SK-N-SH (cell line): ENCODE measurements around the gene TMEM229A. TPM values are rescaled to one million over a fixed set of nuclear protein-coding genes. Genes with fewer than 3 reads are reported as not detected.
"Not testable (repeated sequence)": the region's sequence is repeated elsewhere in the genome, so short reads cannot be mapped to it uniquely, and the experiment has no call there.

Experiments
- CTCF ChIA-PET: fragments of 300-600, 350-600 bp; formaldehyde crosslinking; extraction: SDS; loops from one replicate; lab custom pipeline; 2021; lab: Yijun Ruan, JAX
- POLR2A ChIA-PET: fragments of 350-600 bp; sonication (Branson Sonifier 250); formaldehyde crosslinking; extraction: SDS; loops from one replicate; lab custom pipeline; 2020; ENCODE audit warnings: antibody characterized with exemption, inconsistent platforms; lab: Yijun Ruan, JAX
- DNase-seq: peaks from one replicate; pipeline ENCODE4 v3.0.0; 2012
- H2AFZ ChIP-seq: fragments of 200-600 bp; sonication (generic); 2 replicates; pipeline ENCODE4 v1.8.1; 2016; ENCODE audit warnings: antibody characterized with exemption, mild to moderate bottlenecking, low read depth
- H3F3A ChIP-seq: fragments of 200-600 bp; sonication (generic); replicated peaks from 2 replicates; pipeline ENCODE3; 2016; ENCODE audit warnings: antibody characterized with exemption, mild to moderate bottlenecking; ENCODE audit not compliant: insufficient read depth
- H3K27ac ChIP-seq, 2 experiments: fragments of 200-500 bp in 1 of 2; fragments of 200-600 bp in 1 of 2; sonication (Bioruptor generic) in 1 of 2; sonication (generic), shearing (Covaris generic) in 1 of 2; 2 replicates each; pipeline versions ENCODE4 v1.5.1 to v1.6.1; 2014 to 2016; ENCODE audit warnings: low read depth in 2 of 2, inconsistent platforms in 1 of 2, low read length in 1 of 2, mild to moderate bottlenecking in 1 of 2, mixed read lengths in 1 of 2
- H3K27me3 ChIP-seq: fragments of 200-600 bp; sonication (generic), shearing (Covaris generic); 2 replicates; pipeline ENCODE4 v1.6.1; 2016; ENCODE audit warnings: mixed run types; ENCODE audit not compliant: insufficient read depth
- H3K36me3 ChIP-seq, 2 experiments: fragments of 200-500 bp in 1 of 2; fragments of 200-600 bp in 1 of 2; sonication (Bioruptor generic) in 1 of 2; sonication (generic) in 1 of 2; replicated peaks in 1 of 2; 2 replicates each; pipeline versions ENCODE3 to v1.5.1; 2014 to 2016; ENCODE audit warnings: low read length in 1 of 2, mild to moderate bottlenecking in 1 of 2; ENCODE audit not compliant: insufficient read depth in 2 of 2, control insufficient read depth in 1 of 2
- H3K4me1 ChIP-seq, 2 experiments: fragments of 200-500 bp in 1 of 2; fragments of 200-600 bp in 1 of 2; sonication (Bioruptor generic) in 1 of 2; sonication (generic), shearing (Covaris generic) in 1 of 2; 2 replicates each; pipeline versions ENCODE4 v1.5.1 to v1.6.1; 2014 to 2016; ENCODE audit warnings: low read depth in 1 of 2, low read length in 1 of 2, mixed run types in 1 of 2; ENCODE audit not compliant: insufficient read depth in 2 of 2, control insufficient read depth in 1 of 2
- H3K4me2 ChIP-seq: fragments of 200-600 bp; sonication (generic), shearing (Covaris generic); 2 replicates; pipeline ENCODE4 v1.6.1; 2017; ENCODE audit warnings: mixed run types
- H3K4me3 ChIP-seq, 2 experiments: fragments of 200-500 bp in 1 of 2; fragments of 200-600 bp in 1 of 2; sonication (Bioruptor generic) in 1 of 2; sonication (generic), shearing (Covaris generic) in 1 of 2; 2 replicates each; pipeline versions ENCODE4 v1.5.1 to v1.8.1; 2014 to 2016; ENCODE audit warnings: low read depth in 2 of 2, inconsistent platforms in 1 of 2, low read length in 1 of 2, mild to moderate bottlenecking in 1 of 2, mixed read lengths in 1 of 2, moderate library complexity in 1 of 2
- H3K79me2 ChIP-seq: fragments of 200-600 bp; sonication (generic); 2 replicates; pipeline ENCODE4 v1.8.1; 2017; ENCODE audit warnings: mild to moderate bottlenecking; ENCODE audit not compliant: insufficient read depth
- H3K9ac ChIP-seq: fragments of 200-600 bp; sonication (generic); 2 replicates; pipeline ENCODE4 v1.6.1; 2017; ENCODE audit warnings: mixed run types
- H3K9me2 ChIP-seq: fragments of 200-600 bp; sonication (generic); 2 replicates; pipeline ENCODE4 v1.6.1; 2017; ENCODE audit warnings: mixed run types
- H3K9me3 ChIP-seq: fragments of 200-600 bp; sonication (generic); 2 replicates; pipeline ENCODE4 v1.6.1; 2017; ENCODE audit warnings: mixed run types, mild to moderate bottlenecking, moderate library complexity
- H4K20me1 ChIP-seq: fragments of 200-600 bp; sonication (generic); 2 replicates; pipeline ENCODE4 v1.6.1; 2017; ENCODE audit warnings: mild to moderate bottlenecking, mixed run types; ENCODE audit not compliant: insufficient read depth
- CHD2 ChIP-seq: fragments of 150-350 bp; IDR thresholded peaks from 2 replicates; pipeline ENCODE4 v1.6.1; 2018; ENCODE audit warnings: low read length; ENCODE audit not compliant: partially characterized antibody
- CTCF ChIP-seq: fragments of 200-600 bp; sonication (generic); IDR thresholded peaks from 2 replicates; pipeline ENCODE4 v1.6.1; 2017; ENCODE audit warnings: antibody characterized with exemption, mild to moderate bottlenecking, moderate library complexity
- FOXM1 ChIP-seq: IDR thresholded peaks from 2 replicates; pipeline ENCODE4 v1.4.0; 2012; ENCODE audit warnings: low read depth, mild to moderate bottlenecking
- GATA2 ChIP-seq: sonication (generic); formaldehyde crosslinking; IDR thresholded peaks from 2 replicates; pipeline ENCODE4 v1.5.0; 2020; ENCODE audit warnings: mild to moderate bottlenecking, missing genetic modification reagents
- MEF2A ChIP-seq: IDR thresholded peaks from 2 replicates; pipeline ENCODE4 v1.4.0; 2012; ENCODE audit warnings: low read depth, borderline replicate concordance
- MXI1 ChIP-seq: IDR thresholded peaks from 2 replicates; pipeline ENCODE4 v1.6.1; 2012; ENCODE audit warnings: mild to moderate bottlenecking, low read depth, low read length, improper control_type of control experiment
- NRF1 ChIP-seq: IDR thresholded peaks from 2 replicates; pipeline ENCODE4 v1.6.1; 2012; ENCODE audit warnings: low read depth, mild to moderate bottlenecking, low read length
- POLR2AphosphoS5 ChIP-seq: IDR thresholded peaks from 2 replicates; pipeline ENCODE4 v1.6.1; 2012; ENCODE audit warnings: low read depth, low read length
- RAD21 ChIP-seq: IDR thresholded peaks from 2 replicates; pipeline ENCODE4 v1.6.1; 2012; ENCODE audit warnings: mild to moderate bottlenecking, low read length
- RXRA ChIP-seq: IDR thresholded peaks from 2 replicates; pipeline ENCODE4 v1.4.0; 2012; ENCODE audit warnings: low read depth, mild to moderate bottlenecking, borderline replicate concordance
- YY1 ChIP-seq: IDR thresholded peaks from 2 replicates; pipeline ENCODE4 v1.4.0; 2012; ENCODE audit warnings: low read depth, mild to moderate bottlenecking
- ZBTB33 ChIP-seq: IDR thresholded peaks from 2 replicates; pipeline ENCODE4 v1.4.0; 2012; ENCODE audit warnings: low read depth, borderline replicate concordance
- WGBS: methylation state at CpG from one replicate; pipeline ENCODE4 v1.1.6; 2017; ENCODE audit warnings: low lambda C conversion rate; 5-methylcytosine and 5-hydroxymethylcytosine counted together
- polyA plus RNA-seq, 3 experiments: library from polyadenylated mRNA; depleted of rRNA; stranded (reverse); fragments of >200 nt; gene quantifications; 2 replicates each; pipeline ENCODE4 v1.2.3, GENCODE V29; 2012
- TF ChIP-seq, protein P1 (sequence below): fragments of 150-350 bp; IDR thresholded peaks from 2 replicates; pipeline ENCODE4 v1.6.1; 2017; ENCODE audit warnings: antibody characterized with exemption, low read length, low read depth, borderline replicate concordance

TMEM229A gene
- polyA plus RNA-seq, 1 of the 3 experiments (the other 2 are of a cell fraction): 0.35 TPM

- peaks cover 0 to 17% of the 10 kb centered on the region in 2 experiments; a peak in 3 of 4 replicates for H3K4me1 ChIP-seq
- H2AFZ ChIP-seq, POLR2A ChIA-PET, H3F3A ChIP-seq, DNase-seq, H3K79me2 ChIP-seq, H3K9me3 ChIP-seq, H3K27ac ChIP-seq, H3K36me3 ChIP-seq, H4K20me1 ChIP-seq, H3K4me3 ChIP-seq, H3K9ac ChIP-seq, H3K4me2 ChIP-seq, H3K9me2 ChIP-seq: not testable (repeated sequence)
- 28% methylated on average over 5 of the region's 5 CpGs for WGBS
- CTCF ChIA-PET: interaction anchor here (1.1 to 1.3 kb wide), 2 partner anchors 10 to 51 kb away, joined by 3 to 4 read pairs; no protein-coding TSS in a partner anchor
- H3K27me3 ChIP-seq: peaks cover 21% of the 10 kb centered on the region
These were observed 5.0 kb upstream of the TMEM229A start for GRCh38 chr7:124037902-124038301.

DNA sequence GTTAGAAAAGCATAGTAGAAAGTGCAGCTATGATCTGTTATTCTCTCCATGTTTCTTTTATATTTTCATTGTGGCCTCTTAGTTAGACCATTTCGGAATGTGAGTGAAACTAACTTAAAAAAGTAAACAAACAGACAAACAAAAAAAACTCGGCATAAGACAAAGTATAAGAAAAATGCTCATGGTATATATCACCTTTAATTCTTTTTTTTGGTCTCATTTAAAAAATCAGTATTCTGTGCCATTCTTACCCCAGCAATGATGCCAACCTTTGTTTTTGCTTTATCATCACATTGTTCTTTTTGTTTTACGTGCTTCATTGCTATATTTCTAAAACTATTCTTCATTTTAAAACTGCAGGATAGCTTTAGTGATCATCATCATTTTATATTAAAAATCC is 2.8 kb upstream of the TMEM229A start:
- H3K27me3 ChIP-seq: peaks cover 41% of the 10 kb centered on the region
- H3K9ac ChIP-seq: no peak overlapping the region
- no peaks in the 10 kb centered on the region for H3K36me3 ChIP-seq
- no peaks in the 10 kb centered on the region for H3F3A ChIP-seq
- DNase-seq: no peak
- CTCF ChIA-PET: no interaction called here
- TF ChIP-seq GATA2 (CRISPR knock-in tag) (no peak), RAD21 (no peak), NRF1 (no peak), CTCF (no peak), ZBTB33 (no peak), FOXM1 (no peak), YY1 (no peak), CHD2 (no peak), RXRA (no peak), MEF2A (no peak), POLR2AphosphoS5 (no peak), MXI1 (no peak)
- TF ChIP-seq, protein P1, sequence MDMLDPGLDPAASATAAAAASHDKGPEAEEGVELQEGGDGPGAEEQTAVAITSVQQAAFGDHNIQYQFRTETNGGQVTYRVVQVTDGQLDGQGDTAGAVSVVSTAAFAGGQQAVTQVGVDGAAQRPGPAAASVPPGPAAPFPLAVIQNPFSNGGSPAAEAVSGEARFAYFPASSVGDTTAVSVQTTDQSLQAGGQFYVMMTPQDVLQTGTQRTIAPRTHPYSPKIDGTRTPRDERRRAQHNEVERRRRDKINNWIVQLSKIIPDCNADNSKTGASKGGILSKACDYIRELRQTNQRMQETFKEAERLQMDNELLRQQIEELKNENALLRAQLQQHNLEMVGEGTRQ: no peak
- TF ChIP-seq, all 33 proteins: peak for 0
- no peaks in the 10 kb centered on the region for H3K9me3 ChIP-seq
- no peak overlapping the region for H3K4me2 ChIP-seq
- H3K79me2 ChIP-seq: no peaks in the 10 kb centered on the region
- no peak overlapping the region for H2AFZ ChIP-seq
- no peak overlapping the region for H3K4me3 ChIP-seq
- H3K27ac ChIP-seq: peak overlapping the region in 1 of 2 experiments; percentile 51; a peak in 2 of 4 replicates
- 0 out of 2 replicates have a peak, but pooled peaks cover 3% of the 10 kb centered on the region for H3K9me2 ChIP-seq
- WGBS: 37% methylated on average over 3 of the region's 3 CpGs
- H3K4me1 ChIP-seq: peaks cover 4 to 17% of the 10 kb centered on the region in 2 experiments; a peak in 3 of 4 replicates
- POLR2A ChIA-PET: no interaction called here
- H4K20me1 ChIP-seq: no peaks in the 10 kb centered on the region
